ENCODE measurements around the gene MBTPS1.
A peak's percentile ranks its signal among the peaks of the same experiment; 100 is the strongest.

Gene MBTPS1

DNA sequence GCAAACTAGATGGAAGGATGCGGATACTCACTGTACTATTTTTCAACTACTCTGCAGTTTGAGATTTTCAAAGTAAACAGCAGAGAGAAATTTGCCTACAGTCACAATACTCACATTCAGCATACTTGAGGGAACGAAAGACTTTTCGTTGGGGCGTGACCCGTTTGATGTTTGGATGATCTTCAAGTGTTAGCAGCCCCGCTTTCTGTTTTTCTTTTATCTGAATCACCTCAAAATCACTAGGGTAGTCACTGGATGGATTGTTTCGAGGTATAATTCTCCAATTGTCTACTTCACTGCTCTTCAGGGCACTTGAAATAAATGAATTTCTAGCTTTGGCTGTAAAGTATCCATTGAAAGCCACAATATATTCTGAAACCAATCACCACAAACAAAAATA, 17.8 kb downstream of the MBTPS1 start:
- DNase-seq (ENCODE audit: low spot score): no peak

DNA sequence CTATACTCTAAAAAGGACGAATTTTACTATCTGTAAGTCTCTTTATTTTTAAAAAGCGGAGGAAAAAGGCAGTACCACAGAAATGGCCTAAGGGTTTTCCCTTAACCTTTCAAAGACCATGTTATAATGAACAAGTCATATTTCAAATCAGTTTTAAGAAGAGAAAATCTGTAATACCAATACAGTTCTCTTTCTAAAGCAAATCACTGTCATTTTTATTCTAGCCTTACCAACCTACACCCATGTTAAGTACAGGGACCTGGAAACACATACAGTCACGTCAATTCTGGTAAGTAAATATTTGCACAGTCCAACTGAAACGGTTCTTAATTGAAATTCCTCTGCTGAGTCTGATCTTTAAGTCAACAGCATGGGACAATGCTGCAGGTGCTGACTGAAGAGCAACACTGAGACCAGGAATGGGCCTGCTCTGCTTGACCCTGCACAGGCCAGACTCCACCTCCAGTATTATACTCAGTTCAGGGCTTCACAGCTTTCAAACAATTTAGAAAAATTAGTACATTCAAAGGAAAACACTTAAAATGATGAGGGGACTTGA, 20.2 kb downstream of the MBTPS1 start:
- no peak for DNase-seq (ENCODE audit: low spot score)

DNA sequence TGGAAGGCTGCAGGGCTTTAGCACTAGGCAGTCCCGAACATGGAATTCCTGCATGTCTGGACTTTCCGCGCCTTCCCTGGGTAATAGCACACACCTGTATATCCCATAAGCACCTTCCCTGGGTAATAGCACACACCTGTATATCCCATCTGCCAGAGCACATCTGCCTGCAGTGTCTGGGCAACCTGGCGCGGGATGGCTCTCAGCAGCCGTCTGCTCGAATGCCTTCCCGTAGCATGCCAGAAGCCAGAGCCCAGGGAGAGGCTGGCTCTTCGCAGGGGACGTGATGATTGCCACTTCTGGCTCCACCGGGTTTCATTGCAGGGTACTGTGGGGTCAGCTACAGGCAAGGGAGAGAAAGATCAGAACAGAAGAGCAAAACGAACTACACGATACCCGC, 21.3 kb downstream of the MBTPS1 start:
- no peak for DNase-seq (ENCODE audit: low spot score)

DNA sequence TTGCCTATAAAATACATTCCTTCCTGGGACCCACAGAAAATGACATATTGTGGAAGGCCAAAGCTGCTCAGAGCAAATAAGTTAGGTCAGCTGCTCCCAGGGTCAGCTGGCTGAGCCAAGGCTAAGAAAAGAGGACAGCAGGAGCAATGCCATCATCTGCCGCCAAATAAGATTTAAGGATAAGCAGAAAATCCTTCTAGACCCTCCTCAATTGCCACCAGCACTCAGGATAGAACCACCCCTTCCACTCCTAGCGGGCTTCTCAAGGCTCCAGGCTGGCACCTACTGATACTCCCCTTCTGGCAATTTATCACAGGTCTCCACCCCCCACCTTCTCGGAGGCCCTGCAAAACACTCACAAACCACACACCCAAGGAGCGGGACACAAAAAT, 22.9 kb downstream of the MBTPS1 start:
- DNase-seq (ENCODE audit: low spot score): no peak

DNA sequence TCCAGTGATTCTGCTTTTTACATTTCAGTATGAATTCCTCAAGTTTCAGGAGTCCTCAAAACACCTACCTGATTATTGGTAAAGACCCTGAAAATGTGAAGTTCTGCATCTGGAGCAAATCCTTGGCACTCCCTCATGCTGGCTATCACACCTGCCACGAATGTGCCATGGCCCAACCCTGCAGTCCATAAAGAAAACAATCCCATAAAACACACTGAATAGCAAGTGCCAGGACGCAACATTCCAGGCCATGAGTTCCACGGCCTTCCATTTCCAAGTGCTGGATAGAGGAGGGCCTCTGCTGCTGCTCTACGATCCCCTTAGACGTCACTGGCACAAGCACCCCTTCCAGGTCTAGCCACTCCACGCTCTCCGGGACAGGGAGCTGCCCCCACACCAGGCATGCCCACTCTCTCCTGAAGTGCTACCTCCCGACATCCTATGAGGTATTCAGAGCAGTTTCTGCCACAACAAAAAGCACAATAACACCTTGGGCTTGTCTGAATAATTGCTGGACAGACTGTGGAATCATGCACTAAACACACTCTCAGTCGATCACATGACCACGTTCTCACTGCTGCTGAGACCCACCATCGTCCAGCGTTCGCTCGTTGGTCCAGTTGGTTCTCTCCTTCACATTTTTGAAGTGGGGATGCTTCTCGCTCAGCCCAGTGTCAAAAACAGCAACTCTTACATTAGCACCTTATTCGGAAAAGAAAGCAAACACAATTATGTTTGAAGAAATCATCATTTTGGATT, 23.4 kb downstream of the MBTPS1 start:
- no peak for DNase-seq (ENCODE audit: low spot score)

DNA sequence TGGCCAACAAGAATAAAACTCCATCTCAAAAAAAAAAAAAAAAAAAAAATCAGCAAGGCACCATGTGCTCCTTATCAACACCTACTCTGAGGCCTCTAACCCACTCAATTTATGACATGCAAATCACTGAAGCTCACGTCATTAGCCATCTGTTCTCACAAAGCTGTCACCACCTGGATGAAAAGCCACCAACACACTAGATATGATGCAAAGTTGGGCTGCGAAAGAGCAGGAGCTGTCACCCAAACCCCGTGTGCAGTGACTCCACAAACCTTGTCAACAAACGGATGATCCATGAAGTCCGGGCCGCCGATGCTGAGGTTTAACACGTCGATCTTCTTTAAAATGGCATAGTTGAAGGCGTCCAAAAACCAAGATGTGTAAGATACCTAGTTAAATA, 25.3 kb downstream of the MBTPS1 start:
- DNase-seq (ENCODE audit: low spot score): no peak

DNA sequence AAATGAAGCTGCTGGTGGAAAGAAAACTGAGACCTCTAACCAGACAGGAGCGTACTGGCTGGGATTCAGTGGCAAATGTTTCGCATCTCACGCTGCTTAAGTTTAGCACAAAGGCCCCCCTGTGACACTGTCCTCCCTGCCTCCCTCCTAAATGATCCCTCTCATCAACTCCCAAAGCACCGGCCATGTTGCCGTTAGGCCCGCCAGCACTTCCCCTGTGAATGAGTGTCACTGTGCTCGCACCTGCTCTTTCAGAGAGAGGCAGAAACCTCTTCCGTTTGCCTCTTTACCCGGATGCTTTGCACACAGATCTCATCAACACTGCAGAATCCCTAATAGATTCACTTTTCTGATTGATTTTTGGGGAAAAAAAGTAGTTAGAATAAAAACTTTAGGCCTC, 26.5 kb downstream of the MBTPS1 start:
- peak; percentile 35 for DNase-seq (ENCODE audit: low spot score)

DNA sequence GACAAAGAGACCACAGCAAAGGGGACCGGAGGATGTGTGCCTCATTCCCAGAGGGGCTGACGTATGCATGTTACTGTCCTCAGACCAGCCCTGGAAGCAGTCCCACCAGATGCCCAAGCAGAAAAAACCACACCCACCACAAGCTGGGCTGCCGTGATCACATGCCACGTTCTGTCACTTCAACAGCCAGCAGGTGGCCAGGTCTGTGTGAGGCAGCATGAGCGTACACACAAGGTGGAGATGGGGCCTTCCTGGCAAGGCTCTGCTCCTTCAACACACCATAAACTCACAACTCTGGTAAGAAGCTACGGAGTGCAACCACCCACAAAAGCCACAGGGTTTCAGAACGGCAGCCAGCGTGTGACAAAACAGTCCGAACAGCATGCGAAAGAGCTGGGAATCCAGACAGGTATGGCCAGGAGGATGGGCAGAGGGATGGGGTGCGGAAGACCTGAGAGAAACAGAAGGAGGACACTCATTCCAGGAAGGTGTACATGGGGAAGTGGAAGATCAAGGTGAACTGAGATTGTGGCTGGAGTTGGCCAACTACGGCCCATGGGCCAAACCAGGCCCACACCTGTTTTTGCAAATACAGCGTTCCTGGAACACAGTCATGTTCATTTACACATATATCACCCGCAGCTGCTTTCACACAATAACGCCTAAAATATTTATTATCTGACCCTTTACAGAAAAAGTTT, 27.9 kb downstream of the MBTPS1 start:
- no peak for DNase-seq (ENCODE audit: low spot score)

DNA sequence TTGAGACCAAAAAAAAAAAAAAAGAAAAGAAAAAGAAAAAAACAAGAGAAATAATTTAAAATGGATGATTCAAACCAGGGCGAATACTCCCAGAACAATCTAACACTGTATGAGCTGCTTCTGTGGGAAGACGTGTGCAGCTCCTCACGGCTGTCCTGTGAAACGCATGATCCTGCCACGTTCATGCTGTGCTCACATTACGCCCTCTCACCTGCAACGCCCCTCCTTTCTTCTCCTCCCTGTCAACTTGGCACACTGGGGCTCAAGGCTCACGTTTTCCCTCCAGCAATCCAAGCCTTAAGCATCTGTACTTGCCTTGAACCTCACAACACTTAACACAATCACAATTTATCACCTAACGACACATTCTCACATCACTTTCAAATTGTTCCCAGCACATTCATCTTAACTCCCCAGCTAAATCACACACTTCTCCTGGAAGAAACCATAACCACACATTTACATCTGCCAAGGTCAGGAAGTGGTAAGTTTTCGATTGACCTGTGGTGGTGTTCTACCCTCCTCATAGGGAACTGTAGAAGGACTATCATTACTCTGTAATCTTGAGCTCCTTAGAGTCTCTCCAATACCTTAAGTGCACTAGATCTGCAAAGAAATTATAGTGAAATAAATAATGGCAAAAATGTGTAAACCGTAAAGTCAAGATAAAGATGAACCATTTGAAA, 29.1 kb downstream of the MBTPS1 start:
- no peak for DNase-seq (ENCODE audit: low spot score)

DNA sequence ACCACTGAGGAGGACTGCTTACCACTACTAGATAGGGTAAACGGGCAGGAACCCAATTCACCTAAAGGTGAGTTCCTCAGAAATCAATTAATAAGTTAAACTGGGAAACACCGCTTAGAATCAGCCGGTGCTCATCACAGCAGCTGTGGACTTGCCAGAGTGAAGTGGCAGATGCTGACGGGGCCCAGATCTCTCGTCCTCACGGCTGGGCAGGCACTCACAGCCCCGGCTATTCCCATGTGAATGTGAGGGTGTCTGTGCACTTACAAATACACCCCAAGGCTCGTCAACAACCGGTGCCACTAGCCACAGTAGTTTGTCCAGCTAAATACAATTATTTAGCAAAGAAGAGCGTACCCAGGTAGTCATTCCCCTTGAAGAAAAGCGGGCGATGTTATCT, 29.7 kb downstream of the MBTPS1 start:
- DNase-seq (ENCODE audit: low spot score): no peak

DNA sequence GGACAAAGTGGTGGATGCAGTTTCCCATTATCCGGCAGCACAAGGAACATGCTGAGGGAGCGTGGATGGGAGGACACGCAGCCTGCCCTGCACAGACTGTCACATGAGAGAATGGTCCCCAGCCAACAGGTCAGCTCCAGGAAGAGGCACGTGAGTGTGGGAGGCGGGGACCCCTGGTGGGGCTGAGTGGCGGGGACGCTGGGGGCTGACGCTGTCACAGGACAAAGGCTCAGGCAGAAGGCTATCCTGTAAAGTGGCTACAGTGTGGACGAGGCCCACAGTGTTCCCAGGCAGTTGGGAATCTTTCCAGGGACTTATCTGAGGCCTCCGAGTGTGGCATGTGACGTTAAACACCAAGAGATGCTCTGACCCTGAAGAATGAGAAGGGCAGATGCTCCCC, 30.4 kb downstream of the MBTPS1 start:
- DNase-seq (ENCODE audit: low spot score): no peak

DNA sequence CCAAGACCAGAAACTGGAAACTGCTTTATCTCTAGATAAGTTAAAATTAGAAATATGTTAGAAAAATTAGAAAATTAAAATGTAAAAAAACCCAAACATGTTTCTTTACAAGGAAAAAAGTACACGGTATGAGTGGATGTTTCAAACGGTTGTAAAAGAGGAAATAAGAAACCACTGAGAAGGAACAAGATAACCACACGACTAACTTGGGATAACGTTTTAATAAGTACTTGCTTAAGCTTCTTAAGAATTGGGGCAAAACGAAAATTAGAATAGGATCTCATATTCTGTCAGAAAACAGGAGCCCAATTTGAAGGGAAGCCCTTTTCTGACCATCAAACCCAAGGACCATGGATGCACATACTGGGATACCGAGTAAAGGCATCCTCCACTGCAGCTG, 31.0 kb downstream of the MBTPS1 start:
- DNase-seq (ENCODE audit: low spot score): no peak

DNA sequence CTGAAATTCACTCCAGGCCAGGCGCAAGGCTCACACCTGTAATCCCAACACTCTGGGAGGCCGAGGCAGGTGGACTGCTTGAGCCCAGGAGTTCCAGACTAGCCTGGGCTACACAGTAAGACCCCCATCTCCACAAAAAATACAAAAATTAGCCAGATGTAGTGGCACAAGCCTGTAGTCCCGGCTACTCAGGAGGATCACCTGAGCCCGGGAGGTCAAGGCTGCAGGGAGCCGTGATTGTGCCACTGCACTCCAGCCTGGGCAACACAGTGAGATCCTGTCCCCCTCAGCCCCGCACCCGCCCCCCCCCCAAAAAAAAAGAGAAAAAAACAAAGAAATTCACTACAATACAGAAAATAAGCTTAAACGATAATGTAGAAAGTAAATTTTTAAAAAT, 31.5 kb downstream of the MBTPS1 start:
- DNase-seq (ENCODE audit: low spot score): no peak

DNA sequence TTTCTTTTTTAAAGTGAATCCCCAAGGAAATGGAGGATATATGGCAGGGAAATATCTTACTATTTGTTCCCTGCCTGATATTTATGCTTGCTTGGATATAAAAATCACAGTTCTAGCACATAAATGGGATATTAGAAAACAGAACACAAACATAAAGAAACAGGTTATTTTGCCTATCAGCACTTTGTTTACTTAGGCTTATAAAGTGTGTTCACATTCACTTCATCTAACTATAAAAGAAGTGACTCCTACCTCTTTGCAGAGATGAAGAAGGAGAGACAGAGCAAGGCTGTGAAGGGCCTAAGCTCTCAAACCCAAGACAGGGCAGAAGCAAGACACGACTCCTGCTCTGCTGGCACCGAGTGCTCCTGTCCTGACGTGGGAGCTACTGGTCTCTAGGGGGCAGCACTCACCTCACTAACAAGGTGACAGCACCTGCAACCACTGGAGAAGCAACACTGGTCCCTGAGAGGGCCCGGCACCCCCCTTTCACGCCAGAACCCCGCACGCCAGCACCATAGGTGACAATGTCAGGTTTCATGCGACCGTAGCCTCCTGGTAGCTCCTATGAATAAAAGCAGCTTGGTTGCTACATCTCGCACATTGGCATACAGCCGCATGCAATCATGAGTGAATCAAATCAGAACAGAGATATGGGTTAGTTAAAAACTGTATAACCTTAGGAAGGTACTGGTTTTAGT, 32.0 kb downstream of the MBTPS1 start:
- DNase-seq (ENCODE audit: low spot score): no peak

DNA sequence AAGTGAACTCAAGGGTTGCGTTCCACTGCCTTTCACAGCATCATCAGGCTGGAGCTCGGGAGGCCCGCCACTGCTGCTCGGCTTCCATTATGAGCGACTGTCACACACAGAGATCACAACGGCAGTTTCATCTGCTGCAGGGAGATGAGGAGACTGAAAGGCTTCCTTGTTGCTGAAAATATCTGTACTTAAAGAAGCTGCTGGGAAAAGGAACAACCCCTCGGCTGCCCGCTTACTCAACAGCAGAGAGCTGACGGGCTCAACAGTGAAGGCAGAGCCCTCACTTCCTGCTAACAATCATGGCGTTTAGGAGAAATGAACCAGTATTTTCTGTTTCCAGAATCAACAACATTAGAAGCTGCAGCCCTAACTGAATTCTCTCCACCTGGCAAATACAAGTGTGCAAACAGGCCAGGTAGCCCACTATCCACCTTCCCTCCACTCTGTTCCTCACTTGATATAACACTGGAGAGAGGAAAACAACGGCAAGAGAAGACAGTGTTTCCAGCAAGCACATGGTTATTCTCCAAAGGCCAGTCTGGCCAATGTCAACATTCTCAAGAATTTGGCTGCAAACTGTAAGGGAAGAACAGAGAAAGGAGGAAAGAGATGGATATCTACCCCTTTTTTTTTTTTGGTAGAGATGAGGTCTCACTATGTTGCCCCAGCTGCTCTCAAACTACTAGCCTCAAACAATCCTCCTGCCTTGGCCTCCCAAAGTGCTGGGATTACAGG, 33.7 kb downstream of the MBTPS1 start:
- peak; percentile 49 for DNase-seq (ENCODE audit: low spot score)

DNA sequence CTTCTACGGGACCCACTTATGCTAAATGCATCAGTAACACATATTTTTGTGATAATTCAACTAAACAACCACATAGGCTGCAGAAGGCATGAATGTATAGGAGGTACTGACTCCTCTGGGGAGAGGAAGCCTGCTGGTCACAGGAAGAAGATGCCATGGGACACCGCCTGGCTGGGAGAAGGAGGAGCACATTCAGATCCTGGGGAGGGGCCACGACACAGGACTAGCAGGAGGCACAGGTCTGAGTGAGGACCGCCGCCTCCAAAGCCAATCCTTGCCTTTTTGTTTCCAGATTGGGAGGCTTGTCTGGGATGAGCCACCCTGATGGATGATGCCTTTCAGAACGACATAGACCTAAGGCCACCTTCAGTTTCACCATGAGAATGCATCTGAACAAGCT, 34.6 kb downstream of the MBTPS1 start:
- no peak for DNase-seq (ENCODE audit: low spot score)

DNA sequence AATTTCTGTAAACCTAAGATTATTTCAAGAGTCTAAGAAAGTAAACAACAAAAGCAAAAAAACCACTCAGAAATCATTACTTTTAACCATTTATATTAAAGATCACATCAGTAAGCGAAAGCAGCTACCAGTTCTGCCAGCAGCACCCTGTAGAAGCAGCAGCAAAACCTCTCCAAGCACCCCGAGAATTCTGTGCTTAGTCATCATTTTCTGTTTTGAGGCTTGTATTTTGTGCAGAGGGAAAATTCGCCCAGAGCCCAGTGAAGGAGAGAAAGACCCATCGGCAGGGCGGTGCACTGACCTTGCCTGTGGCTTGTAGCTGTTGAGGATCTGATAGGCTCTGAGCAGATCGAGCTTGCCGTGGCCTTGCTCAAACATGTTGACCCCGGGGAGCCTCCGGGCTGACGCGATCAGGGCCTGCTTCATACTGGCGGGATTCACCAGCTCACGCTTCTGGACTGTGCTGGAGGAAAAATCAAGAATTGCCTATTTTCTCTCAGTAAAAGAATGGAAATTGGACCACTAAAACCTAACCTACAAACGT, 35.2 kb downstream of the MBTPS1 start:
- DNase-seq (ENCODE audit: low spot score): no peak

DNA sequence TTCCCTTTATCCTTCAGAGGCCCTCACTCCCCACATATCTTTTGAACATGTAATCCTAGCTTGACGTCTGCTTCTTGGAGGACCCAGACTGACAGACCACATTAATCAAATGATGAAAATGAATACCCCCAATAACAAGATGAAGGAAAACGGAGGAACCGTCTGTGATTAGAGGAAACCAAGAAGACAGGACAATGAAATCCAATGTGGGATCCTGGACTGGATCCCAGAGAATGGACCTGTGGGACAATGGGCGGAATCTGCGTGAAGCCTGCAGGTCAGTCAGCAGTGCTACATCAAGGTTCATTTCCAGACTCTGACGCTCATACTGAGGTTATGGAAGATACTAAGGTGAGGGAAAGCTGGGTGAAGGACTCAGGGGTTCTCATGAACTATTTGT, 35.9 kb downstream of the MBTPS1 start:
- DNase-seq (ENCODE audit: low spot score): no peak

DNA sequence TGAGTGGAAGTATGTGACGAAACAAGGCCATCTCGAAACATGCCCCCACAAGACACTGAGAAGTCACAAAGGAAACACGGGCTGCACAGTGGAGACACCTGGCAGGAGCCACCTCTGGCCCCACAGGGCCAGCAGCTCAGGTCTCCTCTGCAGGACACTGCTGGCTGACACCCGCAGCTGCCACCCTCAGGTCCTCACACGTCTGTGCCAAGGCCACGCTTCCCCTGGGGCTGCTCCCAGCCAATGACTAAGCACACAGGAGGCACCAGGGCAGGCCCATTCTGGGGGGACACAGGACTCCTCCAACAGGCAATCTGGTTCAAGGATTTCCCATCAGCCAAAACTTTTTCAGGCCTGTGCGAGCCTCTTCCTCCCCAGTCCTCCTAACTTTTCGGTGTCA, 36.4 kb downstream of the MBTPS1 start:
- DNase-seq (ENCODE audit: low spot score): no peak

DNA sequence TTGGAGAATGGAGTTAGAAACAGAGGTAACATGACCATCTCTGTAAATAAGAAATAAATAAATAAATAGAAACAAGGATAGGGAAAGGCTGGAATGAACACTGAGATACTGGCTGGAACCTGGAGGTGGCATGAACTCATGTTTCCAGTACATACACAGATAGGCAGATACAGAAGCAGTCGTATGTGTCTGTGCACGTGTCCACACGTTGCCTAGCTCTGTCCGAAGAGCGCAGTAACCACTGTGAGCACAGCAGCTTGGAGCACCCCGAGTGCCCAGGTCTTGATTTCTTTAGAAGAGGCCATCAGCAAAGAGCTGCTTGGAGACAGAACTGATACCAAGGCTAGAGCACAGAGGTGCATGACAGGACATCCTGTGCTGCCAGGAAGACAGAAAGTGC, 37.1 kb downstream of the MBTPS1 start:
- DNase-seq (ENCODE audit: low spot score): no peak

DNA sequence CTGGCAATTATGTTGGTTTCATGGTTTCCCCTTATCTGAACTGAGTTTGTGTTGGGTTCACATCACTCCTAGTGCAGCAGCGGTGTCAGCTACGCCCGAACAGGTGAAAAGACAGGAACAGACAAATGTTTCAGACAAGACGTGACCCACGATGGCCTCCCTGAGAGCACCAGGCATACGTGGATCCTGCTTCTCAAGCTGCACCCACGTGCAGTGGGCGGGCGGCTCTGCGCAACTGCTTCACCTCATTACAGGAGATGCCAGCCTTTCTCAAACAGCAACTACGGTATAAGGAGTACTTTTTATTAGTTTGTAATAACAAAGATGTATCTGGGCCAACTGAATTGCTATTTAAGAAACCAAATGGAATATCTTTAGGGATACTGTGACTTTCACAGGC, 41.4 kb downstream of the MBTPS1 start:
- DNase-seq (ENCODE audit: low spot score): no peak

Data from globus pallidus (tissue), 1 donor.